Measurements from ENCODE around the gene STARD5.

Gene STARD5

GRCh38 chr15:81264072-81264857 lies 59.7 kb downstream of the STARD5 start:
- no peaks in the 10 kb centered on the region for H3K9me3 ChIP-seq (ENCODE audit: control insufficient read depth, insufficient read depth, low read length)
- H3K4me1 ChIP-seq (ENCODE audit: control insufficient read depth, low read length), result peaks cover 16% of the 10 kb centered on the region
- H3K27me3 ChIP-seq (ENCODE audit: control insufficient read depth, low read length), result peaks cover 4% of the 10 kb centered on the region
- no peak overlapping the region for H3K4me2 ChIP-seq (ENCODE audit: low read length)
- no peak for TF ChIP-seq CTCF (IDR thresholded peaks at IDR 0.05; ENCODE audit: low read depth, low read length, poor library complexity, severe bottlenecking)
- TF ChIP-seq EZH2phosphoT487 (IDR thresholded peaks at IDR 0.05; ENCODE audit: borderline replicate concordance, low read length), result no peak
- H3K27ac ChIP-seq (ENCODE audit: low read depth, low read length), result no peak overlapping the region
- H3F3A ChIP-seq (ENCODE audit: control insufficient read depth, insufficient read depth), result no peaks in the 10 kb centered on the region
- no peaks in the 10 kb centered on the region for H3K79me2 ChIP-seq (ENCODE audit: control insufficient read depth, low read length)
- H3K36me3 ChIP-seq (ENCODE audit: control insufficient read depth, low read length), result no peaks in the 10 kb centered on the region
- no peak overlapping the region for H3K4me3 ChIP-seq (ENCODE audit: low read length)
- no peaks in the 10 kb centered on the region for H4K20me1 ChIP-seq (ENCODE audit: control insufficient read depth, insufficient read depth, low read depth, low read length)
- H3K9me2 ChIP-seq (replicated peaks; ENCODE audit: control insufficient read depth, low read length), result no peaks in the 10 kb centered on the region

GRCh38 chr15:81263477-81263876 lies 60.5 kb downstream of the STARD5 start:
- Histone ChIP-seq H3K27me3 (ENCODE audit: control insufficient read depth, low read length) (peaks cover 4% of the 10 kb centered on the region), H3K9me3 (ENCODE audit: control insufficient read depth, insufficient read depth, low read length) (no peaks in the 10 kb centered on the region), H3K9me2 (replicated peaks; ENCODE audit: control insufficient read depth, low read length) (no peaks in the 10 kb centered on the region), H3K4me3 (ENCODE audit: low read length) (no peak overlapping the region), H3K4me1 (ENCODE audit: control insufficient read depth, low read length) (peaks cover 16% of the 10 kb centered on the region), H3K79me2 (ENCODE audit: control insufficient read depth, low read length) (no peaks in the 10 kb centered on the region), H3K4me2 (ENCODE audit: low read length) (no peak overlapping the region), H3F3A (ENCODE audit: control insufficient read depth, insufficient read depth) (no peaks in the 10 kb centered on the region), H4K20me1 (ENCODE audit: control insufficient read depth, insufficient read depth, low read depth, low read length) (no peaks in the 10 kb centered on the region), H3K36me3 (ENCODE audit: control insufficient read depth, low read length) (no peaks in the 10 kb centered on the region), H3K27ac (ENCODE audit: low read depth, low read length) (no peak overlapping the region)
- TF ChIP-seq EZH2phosphoT487 (IDR thresholded peaks at IDR 0.05; ENCODE audit: borderline replicate concordance, low read length) (no peak), CTCF (IDR thresholded peaks at IDR 0.05; ENCODE audit: low read depth, low read length, poor library complexity, severe bottlenecking) (no peak)

GRCh38 chr15:81261172-81261811 lies 62.6 kb downstream of the STARD5 start:
- peaks cover 13% of the 10 kb centered on the region for H3K27me3 ChIP-seq (ENCODE audit: control insufficient read depth, low read length)

More at GRCh38 chr15:81261172-81261811, 62.6 kb downstream of the STARD5 start:
- no peaks in the 10 kb centered on the region for H3K9me3 ChIP-seq (ENCODE audit: control insufficient read depth, insufficient read depth, low read length)
- H3F3A ChIP-seq (ENCODE audit: control insufficient read depth, insufficient read depth), result no peaks in the 10 kb centered on the region
- no peaks in the 10 kb centered on the region for H3K9me2 ChIP-seq (replicated peaks; ENCODE audit: control insufficient read depth, low read length)
- no peaks in the 10 kb centered on the region for H3K79me2 ChIP-seq (ENCODE audit: control insufficient read depth, low read length)
- H3K4me3 ChIP-seq (ENCODE audit: low read length), result no peak overlapping the region
- no peaks in the 10 kb centered on the region for H4K20me1 ChIP-seq (ENCODE audit: control insufficient read depth, insufficient read depth, low read depth, low read length)
- TF ChIP-seq CTCF (IDR thresholded peaks at IDR 0.05; ENCODE audit: low read depth, low read length, poor library complexity, severe bottlenecking) (no peak), EZH2phosphoT487 (IDR thresholded peaks at IDR 0.05; ENCODE audit: borderline replicate concordance, low read length) (no peak)
- H3K27ac ChIP-seq (ENCODE audit: low read depth, low read length), result no peak overlapping the region
- H3K4me2 ChIP-seq (ENCODE audit: low read length), result no peak overlapping the region
- no peaks in the 10 kb centered on the region for H3K36me3 ChIP-seq (ENCODE audit: control insufficient read depth, low read length)
- H3K4me1 ChIP-seq (ENCODE audit: control insufficient read depth, low read length), result peaks cover 15% of the 10 kb centered on the region

All from DOHH2 (cell line).